DMS153 treated with DMSO at 0.1 percent for 48 hours (cell line): Measurements from ENCODE around the gene CBX5.
"Not testable (repeated sequence)": the region's sequence is repeated elsewhere in the genome, so short reads cannot be mapped to it uniquely, and the experiment has no call there.

Experiments
- DNase-seq: peaks from one replicate; lab custom pipeline; 2025; ENCODE audit not compliant: unreplicated experiment; lab: John Stamatoyannopoulos, UW

Gene CBX5

GRCh38 chr12:54200412-54200811 is 79.5 kb downstream of the CBX5 start:
- no peak for DNase-seq

GRCh38 chr12:54199917-54200316 is 80.0 kb downstream of the CBX5 start:
- DNase-seq, result no peak

- DNase-seq, result no peak
Observed at GRCh38 chr12:54199034-54199433, 80.9 kb downstream of the CBX5 start.

GRCh38 chr12:54197431-54197909 is 82.5 kb downstream of the CBX5 start:
- no peak for DNase-seq

- no peak for DNase-seq
Observed at GRCh38 chr12:54197010-54197409, 82.9 kb downstream of the CBX5 start.

- no peak for DNase-seq
Observed at GRCh38 chr12:54196396-54196795, 83.5 kb downstream of the CBX5 start.

GRCh38 chr12:54195737-54196347 is 84.1 kb downstream of the CBX5 start:
- DNase-seq, result no peak

GRCh38 chr12:54195080-54195736 is 84.7 kb downstream of the CBX5 start:
- no peak for DNase-seq

- not testable (repeated sequence) for DNase-seq
Observed at GRCh38 chr12:54194611-54195010, 85.3 kb downstream of the CBX5 start.

- no peak for DNase-seq
Observed at GRCh38 chr12:54193434-54193833, 86.5 kb downstream of the CBX5 start.

GRCh38 chr12:54191550-54192022 is 88.3 kb downstream of the CBX5 start:
- DNase-seq, result peak; percentile 52

- no peak for DNase-seq
Observed at GRCh38 chr12:54191126-54191525, 88.8 kb downstream of the CBX5 start.

- no peak for DNase-seq
Observed at GRCh38 chr12:54189198-54189539, 90.8 kb downstream of the CBX5 start.

GRCh38 chr12:54187075-54187474 is 92.8 kb downstream of the CBX5 start:
- no peak for DNase-seq

GRCh38 chr12:54185919-54186318 is 94.0 kb downstream of the CBX5 start:
- DNase-seq, result no peak

GRCh38 chr12:54185297-54185696 is 94.6 kb downstream of the CBX5 start:
- not testable (repeated sequence) for DNase-seq

- no peak for DNase-seq
Observed at GRCh38 chr12:54184024-54184805, 95.7 kb downstream of the CBX5 start.

GRCh38 chr12:54182981-54183380 is 96.9 kb downstream of the CBX5 start:
- no peak for DNase-seq

GRCh38 chr12:54182086-54182485 is 97.8 kb downstream of the CBX5 start:
- DNase-seq, result no peak
